ENCODE measurements around the gene NBEA. TPM values are rescaled to one million over a fixed set of nuclear protein-coding genes. Genes with fewer than 3 reads are reported as not detected.

The NBEA gene
- total RNA-seq, 1 experiment from 2014 or later, result 1.6 TPM

GRCh38 chr13:35598790-35599369 lies 656.8 kb downstream of the NBEA start:
- Histone ChIP-seq H3K4me1 (replicated peaks) (no peaks in the 10 kb centered on the region), H3K36me3 (no peaks in the 10 kb centered on the region), H3K27ac (no peak overlapping the region), H3K9me3 (replicated peaks) (no peaks in the 10 kb centered on the region), H3K27me3 (replicated peaks) (no peaks in the 10 kb centered on the region), H3K4me3 (no peak overlapping the region)
- no peak for DNase-seq (ENCODE audit: low read depth in 1 of 2, low spot score in 2 of 2)

GRCh38 chr13:35599384-35599783 lies 657.3 kb downstream of the NBEA start:
- Histone ChIP-seq H3K36me3 (no peaks in the 10 kb centered on the region), H3K27ac (no peak overlapping the region), H3K4me1 (replicated peaks) (no peaks in the 10 kb centered on the region), H3K27me3 (replicated peaks) (no peaks in the 10 kb centered on the region), H3K9me3 (replicated peaks) (no peaks in the 10 kb centered on the region), H3K4me3 (no peak overlapping the region)
- DNase-seq (ENCODE audit: low read depth in 1 of 2, low spot score in 2 of 2), result no peak

- H3K4me3 ChIP-seq, result no peak overlapping the region
- no peak for DNase-seq (ENCODE audit: low read depth in 1 of 2, low spot score in 2 of 2)
- H3K4me1 ChIP-seq (replicated peaks), result no peaks in the 10 kb centered on the region
- no peaks in the 10 kb centered on the region for H3K36me3 ChIP-seq
- H3K27me3 ChIP-seq (replicated peaks), result no peaks in the 10 kb centered on the region
- no peak overlapping the region for H3K27ac ChIP-seq
- no peaks in the 10 kb centered on the region for H3K9me3 ChIP-seq (replicated peaks)
Measured at GRCh38 chr13:35600137-35600536, 658.1 kb downstream of the NBEA start.

GRCh38 chr13:35603593-35604285 lies 661.7 kb downstream of the NBEA start:
- H3K36me3 ChIP-seq, result no peaks in the 10 kb centered on the region
- H3K9me3 ChIP-seq (replicated peaks), result no peaks in the 10 kb centered on the region
- H3K27ac ChIP-seq, result no peak overlapping the region
- no peaks in the 10 kb centered on the region for H3K27me3 ChIP-seq (replicated peaks)
- H3K4me3 ChIP-seq, result no peak overlapping the region
- DNase-seq (ENCODE audit: low read depth in 1 of 2, low spot score in 2 of 2), result no peak
- H3K4me1 ChIP-seq (replicated peaks), result no peaks in the 10 kb centered on the region

GRCh38 chr13:35614666-35615065 lies 672.6 kb downstream of the NBEA start:
- Histone ChIP-seq H3K4me3 (no peak overlapping the region), H3K4me1 (replicated peaks) (no peaks in the 10 kb centered on the region), H3K27ac (no peak overlapping the region), H3K9me3 (replicated peaks) (no peaks in the 10 kb centered on the region), H3K36me3 (no peaks in the 10 kb centered on the region), H3K27me3 (replicated peaks) (no peaks in the 10 kb centered on the region)
- no peak for DNase-seq (ENCODE audit: low read depth in 1 of 2, low spot score in 2 of 2)

GRCh38 chr13:35617420-35617819 lies 675.4 kb downstream of the NBEA start:
- Histone ChIP-seq H3K27me3 (replicated peaks) (no peaks in the 10 kb centered on the region), H3K4me3 (no peak overlapping the region), H3K27ac (no peak overlapping the region), H3K4me1 (replicated peaks) (no peaks in the 10 kb centered on the region), H3K9me3 (replicated peaks) (no peaks in the 10 kb centered on the region), H3K36me3 (no peaks in the 10 kb centered on the region)
- DNase-seq (ENCODE audit: low read depth in 1 of 2, low spot score in 2 of 2), result no peak

- H3K27ac ChIP-seq, result no peak overlapping the region
- H3K9me3 ChIP-seq (replicated peaks), result no peaks in the 10 kb centered on the region
- DNase-seq (ENCODE audit: low read depth in 1 of 2, low spot score in 2 of 2), result no peak
- H3K4me1 ChIP-seq (replicated peaks), result no peaks in the 10 kb centered on the region
- H3K4me3 ChIP-seq, result no peak overlapping the region
- no peaks in the 10 kb centered on the region for H3K27me3 ChIP-seq (replicated peaks)
- no peaks in the 10 kb centered on the region for H3K36me3 ChIP-seq
Measured at GRCh38 chr13:35618565-35619083, 676.6 kb downstream of the NBEA start.

GRCh38 chr13:35621989-35622388 lies 679.9 kb downstream of the NBEA start:
- Histone ChIP-seq H3K9me3 (replicated peaks) (no peaks in the 10 kb centered on the region), H3K27ac (no peak overlapping the region), H3K4me3 (no peak overlapping the region), H3K36me3 (no peaks in the 10 kb centered on the region), H3K27me3 (replicated peaks) (no peaks in the 10 kb centered on the region), H3K4me1 (replicated peaks) (no peaks in the 10 kb centered on the region)
- no peak for DNase-seq (ENCODE audit: low read depth in 1 of 2, low spot score in 2 of 2)

GRCh38 chr13:35629026-35629425 lies 687.0 kb downstream of the NBEA start:
- no peaks in the 10 kb centered on the region for H3K4me1 ChIP-seq (replicated peaks)
- no peak for DNase-seq (ENCODE audit: low read depth in 1 of 2, low spot score in 2 of 2)
- H3K36me3 ChIP-seq, result no peaks in the 10 kb centered on the region
- no peak overlapping the region for H3K27ac ChIP-seq
- no peaks in the 10 kb centered on the region for H3K9me3 ChIP-seq (replicated peaks)
- no peaks in the 10 kb centered on the region for H3K27me3 ChIP-seq (replicated peaks)
- H3K4me3 ChIP-seq, result no peak overlapping the region

- Histone ChIP-seq H3K27me3 (replicated peaks) (no peaks in the 10 kb centered on the region), H3K27ac (no peak overlapping the region), H3K36me3 (no peaks in the 10 kb centered on the region), H3K9me3 (replicated peaks) (no peaks in the 10 kb centered on the region), H3K4me1 (replicated peaks) (no peaks in the 10 kb centered on the region), H3K4me3 (no peak overlapping the region)
- peak in 1 of 2 experiments; percentile 48 for DNase-seq (ENCODE audit: low read depth in 1 of 2, low spot score in 2 of 2)
Measured at GRCh38 chr13:35630551-35631275, 688.6 kb downstream of the NBEA start.

GRCh38 chr13:35631666-35632065 lies 689.6 kb downstream of the NBEA start:
- Histone ChIP-seq H3K4me1 (replicated peaks) (no peaks in the 10 kb centered on the region), H3K27ac (no peak overlapping the region), H3K27me3 (replicated peaks) (no peaks in the 10 kb centered on the region), H3K9me3 (replicated peaks) (no peaks in the 10 kb centered on the region), H3K36me3 (no peaks in the 10 kb centered on the region), H3K4me3 (no peak overlapping the region)
- DNase-seq (ENCODE audit: low read depth in 1 of 2, low spot score in 2 of 2), result no peak

GRCh38 chr13:35643625-35644024 lies 701.6 kb downstream of the NBEA start:
- Histone ChIP-seq H3K27me3 (replicated peaks) (no peaks in the 10 kb centered on the region), H3K9me3 (replicated peaks) (no peaks in the 10 kb centered on the region), H3K4me1 (replicated peaks) (no peaks in the 10 kb centered on the region), H3K4me3 (no peak overlapping the region), H3K27ac (no peak overlapping the region), H3K36me3 (no peaks in the 10 kb centered on the region)
- no peak for DNase-seq (ENCODE audit: low read depth in 1 of 2, low spot score in 2 of 2)

- Histone ChIP-seq H3K9me3 (replicated peaks) (no peaks in the 10 kb centered on the region), H3K36me3 (no peaks in the 10 kb centered on the region), H3K27ac (no peak overlapping the region), H3K27me3 (replicated peaks) (no peaks in the 10 kb centered on the region), H3K4me3 (no peak overlapping the region), H3K4me1 (replicated peaks) (no peaks in the 10 kb centered on the region)
- DNase-seq (ENCODE audit: low read depth in 1 of 2, low spot score in 2 of 2), result no peak
Measured at GRCh38 chr13:35646056-35646774, 704.1 kb downstream of the NBEA start.

GRCh38 chr13:35648201-35648600 lies 706.1 kb downstream of the NBEA start:
- H3K9me3 ChIP-seq (replicated peaks), result no peaks in the 10 kb centered on the region
- no peak for DNase-seq (ENCODE audit: low read depth in 1 of 2, low spot score in 2 of 2)
- H3K27me3 ChIP-seq (replicated peaks), result no peaks in the 10 kb centered on the region
- no peaks in the 10 kb centered on the region for H3K4me1 ChIP-seq (replicated peaks)
- H3K4me3 ChIP-seq, result no peak overlapping the region
- H3K27ac ChIP-seq, result no peak overlapping the region
- H3K36me3 ChIP-seq, result no peaks in the 10 kb centered on the region

Data from SJSA1 (cell line).